Measurements from ENCODE around the gene ABHD12. TPM values are rescaled to one million over a fixed set of nuclear protein-coding genes. Genes with fewer than 3 reads are reported as not detected.

Gene ABHD12
- total RNA-seq, 1 experiment from 2014 or later, result 60.1 TPM

- peaks cover 23% of the 10 kb centered on the region for H3K4me1 ChIP-seq (replicated peaks; ENCODE audit: insufficient read depth)
- H3K27me3 ChIP-seq (ENCODE audit: insufficient read depth, low read depth), result no peaks in the 10 kb centered on the region
- DNase-seq, result peak in 1 of 2 experiments; percentile 32
- H3K36me3 ChIP-seq (ENCODE audit: low read depth), result no peaks in the 10 kb centered on the region
- no peaks in the 10 kb centered on the region for H3K9me3 ChIP-seq (ENCODE audit: insufficient read depth, low read depth)
- peak overlapping the region; percentile 95 for H2AFZ ChIP-seq
- no peaks in the 10 kb centered on the region for H4K20me1 ChIP-seq (ENCODE audit: insufficient read depth)
- no peak for TF ChIP-seq EZH2 (IDR thresholded peaks at IDR 0.05; ENCODE audit: low read depth)
- TF ChIP-seq CTCF (conservative IDR thresholded peaks at IDR 0.05), result no peak
- peak overlapping the region; percentile 99 for H3K4me2 ChIP-seq
- peak overlapping the region; percentile 48 for H3K27ac ChIP-seq
- peaks cover 13% of the 10 kb centered on the region for H3F3A ChIP-seq (ENCODE audit: insufficient read depth, low read depth)
- H3K79me2 ChIP-seq (ENCODE audit: low read depth), result peaks cover 49% of the 10 kb centered on the region
- no peaks in the 10 kb centered on the region for H3K9me2 ChIP-seq (ENCODE audit: insufficient read depth)
- peak overlapping the region; percentile 93 for H3K4me3 ChIP-seq
- BruUV-seq (replicated peaks), result no TSS peak
- POLR2A ChIA-PET (ENCODE audit: unreplicated experiment), result interaction anchor here (0.6 kb wide), 1 partner anchor 1757 kb away, joined by 7 read pairs; no protein-coding TSS in a partner anchor
- intact Hi-C loops (cut with micrococcal nuclease; ENCODE audit: unreplicated experiment), result loop anchor here (2.0 kb wide), 1 partner anchor 79 kb away; no protein-coding TSS in a partner anchor
- CTCF ChIA-PET, result no interaction called here
These were observed 637 bp downstream of the ABHD12 start for GRCh38 chr20:25389858-25390537.

DNA sequence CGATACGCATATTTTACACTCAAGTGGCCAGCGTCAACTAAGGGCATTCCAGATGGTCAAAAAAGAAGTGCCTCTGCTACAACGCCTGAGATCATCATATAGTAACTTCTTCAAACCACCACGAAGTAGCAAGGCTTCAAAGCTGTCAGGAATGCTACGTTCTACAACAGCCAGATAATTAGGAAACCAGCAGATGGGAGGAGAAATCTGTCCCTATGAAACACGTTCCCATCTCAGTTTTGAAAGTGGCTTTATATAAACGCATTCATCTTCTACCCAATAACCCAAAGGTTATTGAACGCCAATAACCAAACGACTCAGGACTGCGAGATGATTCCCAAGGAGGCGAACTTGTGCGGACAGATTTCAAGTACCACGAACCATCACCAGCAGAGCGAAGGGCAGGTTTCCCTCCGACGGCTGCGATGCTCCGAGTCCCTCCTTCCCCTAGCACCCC lies 1.2 kb downstream of the ABHD12 start:
- peak overlapping the region; percentile 93 for H3K4me3 ChIP-seq
- intact Hi-C loops (cut with micrococcal nuclease; ENCODE audit: unreplicated experiment), result no loop called here
- H3K27ac ChIP-seq, result peak overlapping the region; percentile 48
- ChIA-PET POLR2A (ENCODE audit: unreplicated experiment) (interaction anchor here (0.6 kb wide), 1 partner anchor 1756 kb away, joined by 7 read pairs; no protein-coding TSS in a partner anchor), CTCF (no interaction called here)
- H3K79me2 ChIP-seq (ENCODE audit: low read depth), result peaks cover 55% of the 10 kb centered on the region
- peak overlapping the region; percentile 99 for H3K4me2 ChIP-seq
- no TSS peak for BruUV-seq (replicated peaks)
- H3F3A ChIP-seq (ENCODE audit: insufficient read depth, low read depth), result peaks cover 18% of the 10 kb centered on the region
- H3K27me3 ChIP-seq (ENCODE audit: insufficient read depth, low read depth), result no peaks in the 10 kb centered on the region
- H3K36me3 ChIP-seq (ENCODE audit: low read depth), result no peaks in the 10 kb centered on the region
- H3K9me3 ChIP-seq (ENCODE audit: insufficient read depth, low read depth), result no peaks in the 10 kb centered on the region
- no peak for TF ChIP-seq CTCF (conservative IDR thresholded peaks at IDR 0.05)
- TF ChIP-seq EZH2 (IDR thresholded peaks at IDR 0.05; ENCODE audit: low read depth), result no peak
- no peak for DNase-seq
- no peaks in the 10 kb centered on the region for H4K20me1 ChIP-seq (ENCODE audit: insufficient read depth)
- H3K9me2 ChIP-seq (ENCODE audit: insufficient read depth), result no peaks in the 10 kb centered on the region
- peak overlapping the region; percentile 95 for H2AFZ ChIP-seq
- H3K4me1 ChIP-seq (replicated peaks; ENCODE audit: insufficient read depth), result peaks cover 29% of the 10 kb centered on the region

DNA sequence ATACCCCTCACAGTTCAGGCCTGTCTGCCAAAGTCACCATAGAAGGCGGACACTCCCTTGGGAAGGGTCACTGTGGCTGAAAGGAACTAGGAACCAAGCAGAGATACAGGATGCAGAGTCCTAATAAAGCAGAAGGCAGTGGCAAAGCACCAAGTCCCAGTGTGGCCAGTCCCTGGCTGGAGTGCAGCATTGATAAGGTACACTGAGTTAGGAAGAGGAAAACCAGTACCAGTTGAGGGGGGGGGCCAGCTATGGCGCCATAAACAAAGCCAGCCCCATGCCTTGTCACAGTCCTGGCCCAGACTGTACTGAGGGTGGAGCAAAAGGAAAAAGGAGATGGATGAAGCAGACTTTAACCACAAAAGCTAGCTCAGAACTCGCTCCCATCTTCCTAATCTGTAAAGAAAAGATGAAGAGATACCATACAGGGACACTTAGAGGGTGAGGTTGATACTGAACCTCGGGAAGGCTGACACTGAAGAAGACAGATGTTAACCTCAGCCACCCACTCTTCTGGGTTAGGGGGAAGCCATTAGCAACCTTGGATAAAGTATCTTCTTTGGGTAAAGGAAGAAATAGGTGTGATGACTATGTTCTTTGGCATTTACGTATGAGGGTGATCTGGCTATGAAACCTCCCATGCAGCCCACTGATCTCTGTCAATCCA lies 7.8 kb downstream of the ABHD12 start:
- no peak overlapping the region for H2AFZ ChIP-seq
- CTCF ChIA-PET, result no interaction called here
- 0 out of 2 replicates have a peak, but pooled peaks cover 5% of the 10 kb centered on the region for H3K36me3 ChIP-seq (ENCODE audit: low read depth)
- TF ChIP-seq CTCF (conservative IDR thresholded peaks at IDR 0.05) (no peak), EZH2 (IDR thresholded peaks at IDR 0.05; ENCODE audit: low read depth) (no peak)
- no peaks in the 10 kb centered on the region for H3K9me2 ChIP-seq (ENCODE audit: insufficient read depth)
- H3K79me2 ChIP-seq (ENCODE audit: low read depth), result peaks cover 90% of the 10 kb centered on the region
- no peak overlapping the region for H3K27ac ChIP-seq
- intact Hi-C loops (cut with micrococcal nuclease; ENCODE audit: unreplicated experiment), result no loop called here
- DNase-seq, result no peak
- peaks cover 10% of the 10 kb centered on the region for H3F3A ChIP-seq (ENCODE audit: insufficient read depth, low read depth)
- no peak overlapping the region for H3K4me2 ChIP-seq
- POLR2A ChIA-PET (ENCODE audit: unreplicated experiment), result no interaction called here
- no peaks in the 10 kb centered on the region for H3K27me3 ChIP-seq (ENCODE audit: insufficient read depth, low read depth)
- BruUV-seq (replicated peaks), result no TSS peak
- H3K4me1 ChIP-seq (replicated peaks; ENCODE audit: insufficient read depth), result peaks cover 21% of the 10 kb centered on the region
- H3K4me3 ChIP-seq, result no peak overlapping the region
- no peaks in the 10 kb centered on the region for H4K20me1 ChIP-seq (ENCODE audit: insufficient read depth)
- H3K9me3 ChIP-seq (ENCODE audit: insufficient read depth, low read depth), result no peaks in the 10 kb centered on the region

Measured in PC-9 (cell line).